Activated CD4-positive, CD25-positive, alpha-beta regulatory T cell (primary cell): ENCODE measurements around the gene MACROD1.
A peak's percentile ranks its signal among the peaks of the same experiment; 100 is the strongest.

Experiments used
- DNase-seq, 4 experiments: peaks; one replicate each; lab custom pipeline; 2025; lab: John Stamatoyannopoulos, UW

The MACROD1 gene

GRCh38 chr11:64015935-64016845 lies 149.7 kb downstream of the MACROD1 start:
- DNase-seq, result no peak

- DNase-seq, result no peak
Measured at GRCh38 chr11:64015510-64015909, 150.4 kb downstream of the MACROD1 start.

- DNase-seq, result no peak
Measured at GRCh38 chr11:64014356-64014755, 151.6 kb downstream of the MACROD1 start.

- DNase-seq, result no peak
Measured at GRCh38 chr11:64013141-64013896, 152.6 kb downstream of the MACROD1 start.

- no peak for DNase-seq
Measured at GRCh38 chr11:64011371-64011770, 154.5 kb downstream of the MACROD1 start.

- no peak for DNase-seq
Measured at GRCh38 chr11:64010783-64011182, 155.1 kb downstream of the MACROD1 start.

- no peak for DNase-seq
Measured at GRCh38 chr11:64009710-64010109, 156.2 kb downstream of the MACROD1 start.

GRCh38 chr11:64008914-64009633 lies 156.8 kb downstream of the MACROD1 start:
- DNase-seq, result no peak

GRCh38 chr11:64008283-64008913 lies 157.5 kb downstream of the MACROD1 start:
- DNase-seq, result no peak

- DNase-seq, result no peak
Measured at GRCh38 chr11:64007629-64008282, 158.2 kb downstream of the MACROD1 start.

- DNase-seq, result no peak
Measured at GRCh38 chr11:64007160-64007628, 158.7 kb downstream of the MACROD1 start.

GRCh38 chr11:64006398-64006797 lies 159.5 kb downstream of the MACROD1 start:
- DNase-seq, result no peak

- no peak for DNase-seq
Measured at GRCh38 chr11:64005691-64006090, 160.2 kb downstream of the MACROD1 start.

- no peak for DNase-seq
Measured at GRCh38 chr11:64004590-64004984, 161.3 kb downstream of the MACROD1 start.

- DNase-seq, result no peak
Measured at GRCh38 chr11:64003807-64004589, 161.9 kb downstream of the MACROD1 start.

- DNase-seq, result no peak
Measured at GRCh38 chr11:64001484-64002420, 164.2 kb downstream of the MACROD1 start.

- no peak for DNase-seq
Measured at GRCh38 chr11:64000740-64001483, 165.0 kb downstream of the MACROD1 start.

- DNase-seq, result peak; percentile 34 to 67 (median 57)
Measured at GRCh38 chr11:64000026-64000739, 165.7 kb downstream of the MACROD1 start.
